GM21619 (cell line): ENCODE measurements around the gene RNF32.

Experiments used
- ATAC-seq: cut with Tn5 transposase; IDR thresholded peaks from one replicate; pipeline ENCODE4 v1.9.1; 2021; ENCODE audit not compliant: unreplicated experiment

RNF32 gene

DNA sequence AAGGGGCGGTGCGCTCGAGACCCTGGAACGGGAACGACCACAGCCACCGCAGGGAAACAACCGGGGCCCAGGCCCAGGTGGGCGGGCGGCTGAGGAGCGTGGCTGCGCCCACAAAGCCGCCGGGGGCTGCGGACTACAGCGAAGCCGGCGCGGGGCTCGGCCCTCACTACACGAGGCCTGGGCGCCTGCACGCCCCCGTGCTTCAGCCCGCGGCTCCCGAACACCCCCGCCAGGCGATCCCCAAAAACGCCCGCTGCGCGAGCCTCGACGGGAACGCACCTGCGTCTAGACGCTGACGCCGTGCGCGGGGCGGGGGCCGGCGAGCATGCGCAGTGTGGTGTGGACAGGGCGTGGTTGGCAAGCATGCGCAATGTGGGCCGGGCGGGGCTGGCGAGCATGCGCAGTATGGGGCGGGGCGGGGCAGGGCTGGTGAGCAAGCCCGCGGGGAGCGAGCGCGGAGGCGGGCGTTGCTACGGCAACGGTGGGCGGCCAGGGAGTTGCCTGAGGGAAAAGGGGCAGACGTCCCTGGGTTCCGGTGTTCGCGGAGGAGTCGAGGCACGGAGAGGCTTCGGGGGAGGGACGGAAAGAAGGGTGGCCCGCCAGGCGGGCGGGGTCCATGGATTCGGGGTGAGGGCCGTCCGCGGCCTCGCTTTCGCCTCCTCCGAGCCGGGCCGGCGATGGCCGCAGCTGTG lies at the start of gene RNF32:
Gene RNF32, plus strand, starts transcription at position 518 of the 692 bp plus-strand sequence. CDS start 3,104 bp downstream, outside the sequence.
- peak; percentile 76 for ATAC-seq

DNA sequence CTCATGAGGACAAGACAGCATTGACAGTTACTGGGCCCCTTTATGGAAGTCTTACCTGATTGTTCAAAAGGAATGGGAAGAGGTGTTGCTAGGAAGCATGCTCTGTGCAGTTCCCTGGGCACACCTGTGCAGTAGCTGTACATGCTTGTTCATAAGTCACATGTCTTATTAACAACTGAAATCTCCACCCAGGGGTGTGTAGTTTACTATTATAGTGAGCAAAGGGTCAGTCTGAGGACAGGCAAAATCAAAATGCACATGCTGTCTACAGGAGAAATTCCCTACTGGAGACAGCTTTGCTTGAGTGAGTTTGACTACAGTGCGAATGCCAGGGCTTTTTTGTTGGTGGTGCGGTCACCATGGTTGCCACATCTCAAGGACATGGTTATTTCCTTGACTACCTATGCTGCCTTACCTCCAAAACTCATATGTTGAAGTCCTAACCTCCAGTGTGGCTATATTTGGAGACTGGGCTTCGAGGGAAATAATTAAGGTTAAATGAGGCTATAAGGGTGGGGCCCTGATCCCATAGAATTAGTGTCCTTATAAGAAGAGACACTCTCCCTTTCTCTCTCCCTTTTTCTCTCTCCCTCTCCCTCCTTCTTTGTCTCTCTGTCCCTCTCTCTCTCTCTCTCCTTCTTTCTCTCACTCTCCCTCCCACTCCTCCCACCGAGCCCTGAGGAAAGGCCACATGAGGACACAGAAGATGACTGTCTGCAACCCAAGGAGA lies 48.3 kb upstream of the RNF32 start:
- no peak for ATAC-seq

DNA sequence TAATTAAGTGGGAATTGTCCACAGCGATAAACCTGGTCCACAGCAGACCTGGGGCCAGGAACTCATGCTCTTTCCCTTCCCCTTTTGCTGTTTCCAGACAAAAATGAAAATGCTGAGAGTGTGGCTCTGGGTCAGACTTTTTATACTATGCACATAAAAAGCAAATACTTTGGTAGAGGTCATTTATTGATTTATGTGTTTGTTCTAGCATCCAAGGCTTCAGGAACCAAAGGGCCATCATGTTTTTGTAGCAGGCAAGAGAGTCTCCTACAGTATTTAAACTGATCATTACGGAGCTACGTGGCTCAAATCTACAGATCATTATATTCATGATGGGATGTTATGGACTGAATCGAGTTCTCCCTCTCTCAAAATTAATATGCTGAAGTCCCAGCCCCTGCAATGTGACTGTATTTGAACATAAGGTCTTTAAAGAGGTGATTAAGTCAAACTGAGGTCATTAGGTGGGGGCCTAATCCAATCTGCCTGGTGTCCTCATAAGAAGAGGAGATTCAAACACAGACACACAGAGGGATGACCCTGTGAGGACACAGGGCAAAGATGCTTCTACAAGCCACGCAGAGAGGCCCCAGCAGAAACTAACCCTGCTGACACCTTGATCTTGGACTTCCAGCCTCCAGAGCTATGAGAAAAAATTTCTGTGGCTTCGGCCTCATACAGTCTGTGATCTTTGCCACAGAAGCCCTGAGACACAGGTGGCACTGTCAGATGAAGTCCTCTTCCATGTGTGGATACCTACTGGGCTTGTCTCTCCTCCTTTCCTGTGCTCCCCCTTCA lies 46.1 kb upstream of the RNF32 start:
- no peak for ATAC-seq

DNA sequence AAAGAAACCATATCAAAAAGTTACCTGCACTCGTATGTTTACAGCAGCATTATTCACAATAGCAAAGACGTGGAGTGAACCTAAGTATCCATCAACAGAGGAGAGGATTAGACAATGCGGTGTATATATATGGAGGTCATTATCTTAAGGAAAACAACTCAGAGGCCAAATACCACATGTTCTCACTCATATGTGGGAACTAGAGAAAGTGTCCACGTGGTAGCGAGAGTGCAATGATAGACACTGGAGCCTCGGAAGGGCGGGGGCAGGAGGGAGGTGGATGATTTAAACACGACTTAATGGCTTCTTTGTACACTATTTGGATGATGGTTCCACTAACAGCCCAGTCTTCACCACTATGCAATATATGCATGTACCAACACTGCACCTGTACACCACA lies 40.1 kb upstream of the RNF32 start:
- no peak for ATAC-seq

DNA sequence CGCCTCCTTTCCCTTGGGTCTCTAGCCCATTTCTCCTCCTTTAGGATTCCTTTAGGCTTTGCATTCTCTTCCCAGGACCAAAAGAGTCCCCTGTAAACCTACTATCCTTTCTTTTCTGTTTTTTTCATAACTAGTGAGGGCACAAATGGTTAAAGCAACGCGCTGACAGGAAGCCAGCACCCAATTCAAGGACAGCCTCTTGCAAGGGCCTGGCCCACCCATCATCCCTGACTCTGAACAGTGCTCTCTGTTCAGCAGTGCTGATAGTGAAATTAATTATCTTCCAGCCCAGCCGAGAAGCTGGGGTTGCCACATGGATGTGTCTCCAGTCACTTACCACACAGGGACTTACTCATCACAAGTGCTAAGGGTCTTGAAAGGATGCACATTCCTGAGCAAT lies 38.3 kb upstream of the RNF32 start:
- ATAC-seq: no peak

DNA sequence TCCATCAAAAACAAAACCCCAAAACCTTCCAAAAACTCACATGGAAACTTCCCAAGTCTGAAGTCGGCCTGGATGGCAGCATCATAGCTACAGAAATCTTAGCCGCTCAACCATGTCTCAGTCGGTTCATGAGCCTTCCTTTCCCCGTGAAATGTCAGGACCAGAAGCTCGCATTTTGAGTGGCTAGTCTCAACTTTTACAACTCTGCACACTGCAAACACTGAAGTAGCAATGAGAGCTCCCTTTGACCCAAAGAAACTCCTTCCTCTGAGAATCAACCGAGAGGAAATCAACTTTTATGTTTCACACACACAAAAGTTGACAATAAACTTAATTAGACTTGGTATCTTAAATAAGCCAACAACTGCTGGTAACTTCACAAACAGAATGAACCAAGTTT lies 37.6 kb upstream of the RNF32 start:
- ATAC-seq: no peak

DNA sequence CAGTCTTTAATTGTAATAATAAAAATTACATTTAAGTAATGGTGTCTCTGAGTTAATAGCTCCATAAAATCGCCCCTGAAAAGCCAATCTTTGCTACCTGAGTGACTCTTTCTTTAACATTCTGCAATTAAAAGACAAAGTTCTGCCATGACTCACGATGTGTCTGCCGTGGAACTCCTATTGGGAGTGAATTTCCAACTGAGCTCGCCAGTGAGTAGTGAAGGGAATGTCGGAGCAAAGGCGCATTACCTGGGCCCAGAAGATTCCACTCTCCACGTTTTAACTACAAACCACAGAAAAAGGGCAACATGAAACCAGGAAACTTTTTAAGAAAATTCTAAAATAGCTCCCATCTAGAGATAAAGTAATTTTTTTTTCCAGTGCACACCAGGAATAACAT lies 36.9 kb upstream of the RNF32 start:
- no peak for ATAC-seq

DNA sequence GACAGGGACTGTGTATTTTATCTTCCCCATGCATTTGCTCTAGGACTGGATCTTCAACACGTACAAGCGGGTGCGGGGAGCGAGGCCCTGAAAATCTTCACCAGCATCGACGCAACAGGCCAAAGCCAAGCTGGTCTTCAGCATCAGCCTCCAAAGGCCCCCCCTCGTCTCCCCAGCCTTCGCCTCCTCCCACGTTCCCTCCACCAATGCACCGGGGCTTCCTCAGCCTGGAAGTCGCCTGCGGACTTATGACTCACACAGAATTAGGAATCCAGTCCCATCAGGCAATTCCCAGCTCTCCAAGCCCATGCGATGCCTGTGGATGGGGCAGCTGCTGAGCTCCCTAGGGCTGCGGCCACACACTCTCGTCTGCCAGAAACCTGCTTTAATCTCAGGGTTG lies 36.3 kb upstream of the RNF32 start:
- no peak for ATAC-seq

DNA sequence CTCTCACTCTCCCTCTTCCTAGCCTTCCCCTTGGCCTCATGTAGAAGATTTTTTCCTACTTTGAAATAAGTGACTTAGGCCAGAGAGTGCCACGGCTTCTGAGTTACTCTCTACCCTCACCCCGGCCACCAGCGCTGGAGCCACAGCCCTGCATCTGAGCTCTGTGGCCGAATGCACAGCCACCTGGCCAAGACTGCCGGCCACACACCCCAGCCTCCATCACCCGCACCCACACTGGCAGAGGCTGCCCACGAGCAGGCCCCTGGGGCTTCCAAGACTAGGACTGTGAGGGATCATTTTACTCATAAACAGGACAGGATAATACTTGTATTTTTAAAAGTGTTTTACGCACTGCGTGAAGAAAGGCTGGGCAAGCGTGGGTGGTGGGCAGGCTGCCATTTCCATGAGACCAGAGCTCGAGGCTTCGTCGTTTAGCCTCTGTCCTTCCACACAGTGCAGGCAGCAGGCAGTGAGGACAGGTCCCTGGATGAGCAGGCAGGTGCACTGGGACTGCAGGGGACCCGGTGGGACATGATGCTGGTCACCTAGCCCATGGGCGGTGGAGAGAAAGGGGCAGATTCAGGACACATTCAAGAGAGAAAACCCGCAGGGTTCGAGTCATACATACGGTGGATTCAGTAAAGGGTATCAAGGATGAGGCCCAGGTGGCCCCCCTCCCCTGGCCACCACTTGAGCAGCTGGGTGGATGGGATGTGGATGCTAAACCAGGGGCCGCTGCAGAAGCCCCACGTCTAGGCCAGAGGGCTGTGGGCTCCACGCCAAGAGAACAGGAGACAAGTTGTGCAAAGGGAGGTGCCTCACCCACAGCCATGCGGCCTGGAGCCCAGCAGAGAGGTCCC lies 35.5 kb upstream of the RNF32 start:
- no peak for ATAC-seq

DNA sequence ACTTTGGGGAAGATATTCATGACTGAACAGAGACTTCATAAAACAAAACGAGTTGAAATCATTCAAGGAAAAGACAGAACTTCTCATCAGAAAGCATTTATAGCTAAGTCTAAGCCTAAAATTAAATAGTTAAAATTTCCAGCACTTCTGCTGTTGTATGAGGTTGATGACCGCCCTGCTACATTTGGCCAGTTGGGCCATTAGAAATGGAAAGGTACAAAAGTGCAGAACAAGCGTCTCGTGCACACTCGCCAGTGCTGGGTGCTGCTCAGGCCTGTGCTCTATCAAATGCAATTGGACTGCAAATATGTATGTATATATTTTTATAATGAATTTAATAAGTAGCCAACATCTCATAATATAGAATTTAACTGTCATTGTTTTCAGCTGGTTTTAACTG lies 34.4 kb upstream of the RNF32 start:
- no peak for ATAC-seq

DNA sequence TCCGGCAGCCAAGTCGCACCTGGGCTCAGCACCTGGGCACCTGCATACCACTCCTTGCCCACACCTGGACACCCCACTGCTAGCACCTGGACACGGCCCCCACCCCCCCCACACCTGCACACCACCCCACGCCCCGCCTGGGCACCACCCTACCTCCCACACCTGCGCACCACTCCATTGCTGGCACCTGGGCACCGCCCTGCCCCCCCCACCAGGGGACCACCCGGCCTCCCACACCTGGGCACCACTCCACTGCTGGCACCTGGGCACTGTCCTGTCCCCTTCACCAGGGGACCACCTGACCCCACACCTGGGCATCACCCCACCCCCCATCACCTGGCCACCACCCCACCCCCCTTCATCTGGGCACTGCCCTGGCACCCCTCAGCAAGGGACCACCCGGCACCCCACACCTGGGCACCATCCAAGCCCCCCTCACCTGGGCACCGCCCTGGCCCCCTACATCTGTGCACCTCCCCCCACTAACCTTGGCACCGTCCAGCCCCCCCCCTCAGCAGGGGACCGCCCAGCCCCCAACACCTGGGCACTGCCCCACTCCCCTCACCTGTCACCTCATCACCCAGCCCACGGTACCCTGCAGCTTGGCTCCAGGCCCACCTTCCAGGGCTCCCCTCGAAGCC lies 33.8 kb upstream of the RNF32 start:
- ATAC-seq: no peak

DNA sequence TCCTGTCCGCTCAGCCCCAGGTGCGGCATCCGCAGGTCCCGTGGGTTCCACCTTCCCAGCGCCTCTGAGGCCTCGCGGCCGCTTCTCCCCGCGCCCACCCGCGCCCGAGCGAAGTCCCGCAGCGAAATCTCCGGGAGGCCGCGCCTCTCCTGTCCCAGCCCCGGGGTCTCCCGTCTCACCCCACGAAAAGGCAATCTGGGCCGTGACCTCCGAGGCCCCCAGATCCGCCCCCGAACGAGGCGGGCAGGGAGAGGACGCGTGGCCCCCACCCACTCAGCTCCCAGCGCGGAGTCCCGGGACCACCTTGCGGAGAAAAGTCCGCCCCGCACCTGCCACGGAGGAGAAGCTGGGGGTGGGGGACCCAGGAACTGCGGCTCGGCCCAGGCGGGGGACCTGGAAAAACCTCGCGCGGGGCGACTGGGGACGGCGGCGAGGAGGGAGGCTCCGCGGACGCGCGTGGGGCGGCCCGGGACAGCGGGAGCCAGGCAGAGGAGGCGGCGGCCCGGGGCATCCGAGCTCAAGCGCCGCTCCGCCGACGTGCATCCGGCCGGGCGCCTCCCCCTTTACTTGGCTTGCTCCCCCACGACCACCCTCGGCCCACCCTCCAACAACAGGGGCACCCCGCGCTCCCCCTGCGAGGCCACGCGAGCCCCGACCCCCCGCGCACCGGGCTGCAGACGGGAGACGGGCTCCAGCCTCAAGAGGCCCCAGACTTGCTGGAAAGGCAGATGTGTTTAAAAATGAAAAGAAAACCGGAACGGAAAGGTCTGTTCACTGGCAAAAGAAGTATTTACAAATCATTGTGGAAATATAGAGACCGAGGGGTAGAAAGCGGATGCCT lies 33.0 kb upstream of the RNF32 start:
- no peak for ATAC-seq

DNA sequence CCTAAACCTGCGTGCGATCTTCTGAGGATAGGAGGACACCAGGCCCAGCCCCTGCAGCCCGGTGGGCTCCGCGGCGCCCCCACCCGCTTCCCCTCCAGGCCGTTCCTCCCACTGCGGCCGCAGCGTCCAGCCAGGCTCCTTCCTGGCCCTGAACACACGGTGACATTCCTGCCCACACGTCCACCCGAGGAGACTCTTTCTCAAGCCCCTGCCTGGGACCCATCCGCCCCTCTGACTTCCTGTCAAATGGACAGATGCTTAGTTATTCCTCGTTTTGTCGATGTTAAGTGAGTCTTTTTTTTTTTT lies 32.4 kb upstream of the RNF32 start:
- no peak for ATAC-seq

DNA sequence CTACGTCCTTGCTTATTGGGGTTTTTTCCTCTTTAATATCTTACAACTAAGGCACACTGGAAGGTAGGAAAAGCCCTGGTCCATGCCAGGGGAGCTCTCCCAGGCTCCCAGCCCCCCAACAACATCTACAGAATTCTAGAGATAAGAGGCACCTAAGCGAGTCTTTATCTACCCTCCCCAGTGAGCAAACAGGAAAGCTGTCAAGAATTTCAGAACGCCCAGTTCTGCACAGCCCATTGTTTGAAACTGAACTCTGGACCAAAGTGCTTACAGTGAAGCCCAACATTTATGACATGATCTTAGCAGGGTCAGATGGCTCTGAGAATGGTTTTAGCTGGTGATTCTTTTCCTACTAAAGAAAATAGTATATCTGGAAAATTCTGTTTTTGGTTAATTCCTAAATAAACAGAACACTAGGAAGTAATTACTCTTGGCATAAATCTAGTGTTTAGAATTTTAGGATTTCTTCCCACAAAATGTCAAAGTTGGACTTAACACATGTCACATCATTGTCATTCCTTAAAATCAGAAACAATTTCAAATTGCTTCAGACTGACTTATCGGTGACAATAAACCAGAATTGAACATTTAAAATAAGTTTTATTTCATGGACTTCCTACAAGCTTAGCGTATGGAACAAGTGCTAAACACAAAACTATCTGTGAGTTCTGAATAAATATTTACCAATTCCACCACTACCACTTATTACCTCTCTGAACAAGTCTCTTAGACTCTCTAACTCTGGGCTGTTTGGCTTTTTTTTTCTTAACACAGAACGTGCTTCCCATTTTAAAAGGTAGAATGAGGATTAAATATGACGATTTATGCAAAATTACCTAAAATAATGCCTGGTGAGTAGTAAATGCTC lies 31.3 kb upstream of the RNF32 start:
- ATAC-seq: no peak

DNA sequence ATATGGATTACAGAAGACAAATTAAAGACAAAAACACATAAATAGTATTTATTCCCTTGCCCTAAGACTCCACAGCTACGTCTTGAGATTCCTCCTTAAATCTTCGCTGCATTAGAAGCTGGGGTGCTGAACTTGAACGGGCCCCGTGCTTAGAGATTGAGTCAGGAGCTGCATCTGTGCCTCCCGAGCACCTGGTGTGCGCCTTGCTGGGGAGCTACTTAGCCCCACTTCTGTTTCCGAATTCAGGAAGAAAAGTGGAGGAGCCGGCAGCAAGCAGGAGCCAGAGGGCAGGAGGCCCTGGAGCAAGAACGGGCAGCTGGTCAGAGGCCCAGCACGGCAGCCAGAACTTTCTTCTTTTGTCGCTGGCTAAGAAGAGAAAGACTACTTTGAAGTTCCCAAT lies 30.4 kb upstream of the RNF32 start:
- no peak for ATAC-seq

DNA sequence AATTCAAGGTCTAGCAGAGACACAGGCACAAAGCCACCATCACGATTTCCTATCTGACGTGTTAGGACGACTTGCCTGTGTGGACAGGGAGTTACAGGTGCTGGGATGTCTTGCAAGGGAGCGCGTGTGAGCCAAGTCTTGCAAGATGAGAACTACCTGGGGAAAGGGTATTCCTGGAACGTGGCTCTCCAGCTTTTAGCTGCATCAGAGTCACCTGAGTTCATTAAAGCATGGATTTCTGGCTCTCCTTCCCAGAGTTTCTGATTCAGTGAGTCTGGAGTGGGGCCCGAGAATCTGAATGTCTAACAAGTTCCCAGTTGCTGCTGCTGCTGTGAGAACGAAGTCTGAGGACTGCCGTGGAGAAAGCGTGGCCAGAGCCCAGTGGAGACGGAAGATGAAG lies 30.0 kb upstream of the RNF32 start:
- ATAC-seq: no peak

DNA sequence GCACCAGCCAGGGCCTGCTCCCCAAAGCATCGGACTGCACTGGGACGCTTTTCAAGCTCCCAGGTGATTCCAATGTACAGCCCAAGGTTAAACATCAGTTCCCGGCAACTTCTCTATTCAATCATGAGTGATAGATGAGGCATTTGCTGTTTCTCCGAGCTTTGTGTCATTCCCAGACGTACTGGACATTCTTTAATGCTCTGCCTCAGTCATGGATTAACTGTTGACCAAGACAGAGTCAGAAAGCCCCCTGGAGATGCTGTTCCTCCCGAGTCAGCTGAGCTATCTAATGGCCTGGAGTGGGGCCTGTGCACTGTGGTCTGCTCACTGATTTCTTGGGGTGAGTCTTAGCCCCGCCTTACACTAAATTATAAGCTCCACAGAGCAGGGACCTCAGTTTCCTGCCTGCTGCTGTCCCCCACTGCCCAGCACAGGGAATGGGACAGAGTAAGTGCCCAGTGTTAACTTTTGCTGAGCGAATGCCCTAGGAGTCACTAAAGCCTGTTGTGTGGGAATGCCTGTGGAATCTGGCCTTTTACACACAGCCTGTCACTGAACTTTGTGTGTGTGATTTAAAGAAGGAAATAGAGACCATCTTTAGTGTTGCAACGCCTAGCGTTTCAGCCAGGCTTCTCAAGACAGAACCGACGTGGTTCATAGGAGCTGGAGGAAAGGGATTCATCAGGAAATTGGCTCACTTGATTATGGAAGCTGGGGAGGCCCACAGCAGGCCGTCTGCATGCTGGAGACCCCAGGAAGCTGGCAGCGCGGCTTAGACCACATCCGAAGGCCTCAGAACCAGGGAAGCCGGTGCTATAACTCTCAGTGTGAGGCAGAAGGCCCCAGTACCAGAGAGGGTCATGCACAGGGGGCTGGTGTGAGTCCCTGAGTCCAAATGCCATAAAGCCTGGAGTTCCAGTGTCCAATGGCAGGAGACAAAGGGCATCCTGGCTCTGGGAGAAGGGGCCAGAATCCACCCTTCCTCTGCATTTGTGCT lies 29.3 kb upstream of the RNF32 start:
- no peak for ATAC-seq

DNA sequence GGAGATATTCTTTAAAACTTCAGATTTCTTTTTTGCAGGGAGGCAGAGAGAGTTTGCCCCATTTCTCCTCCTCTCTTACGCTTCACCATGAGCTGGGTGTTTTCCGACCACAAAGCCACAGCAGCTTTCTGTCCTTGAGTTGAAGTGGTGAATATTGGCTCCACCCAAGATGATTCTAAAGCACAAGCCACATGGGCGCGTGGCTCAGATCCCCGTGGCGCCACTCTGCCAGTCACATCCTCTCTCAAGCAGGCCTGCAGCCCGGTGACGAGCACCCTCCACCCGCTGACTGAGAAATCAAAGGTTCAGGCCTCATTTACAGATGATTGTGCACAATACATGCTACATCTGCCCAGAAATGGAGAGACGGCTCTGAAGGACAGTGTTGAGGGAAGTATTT lies 27.6 kb upstream of the RNF32 start:
- ATAC-seq: peak; percentile 50
